Hepatocyte (in vitro differentiated cells): ENCODE results near the gene ERC2.

Source experiments
- EZH2 ChIP-seq: fragments of 200-600 bp; sonication (generic); IDR thresholded peaks from 2 replicates; pipeline ENCODE4 v1.6.1; 2016; ENCODE audit warnings: antibody characterized with exemption, mild to moderate bottlenecking, borderline replicate concordance
- EZH2phosphoT487 ChIP-seq: fragments of 200-600 bp; sonication (generic); IDR thresholded peaks from one replicate; pipeline ENCODE4 v1.6.1; 2018; ENCODE audit warnings: antibody characterized with exemption, mild to moderate bottlenecking, low read depth, moderate library complexity; ENCODE audit not compliant: unreplicated experiment, severe bottlenecking
- TF ChIP-seq, protein P1 (sequence below): fragments of 200-600 bp; sonication (generic); IDR thresholded peaks from 2 replicates; pipeline ENCODE4 v1.5.1; 2016; ENCODE audit warnings: antibody characterized with exemption, mild to moderate bottlenecking; ENCODE audit not compliant: poor library complexity

DNA sequence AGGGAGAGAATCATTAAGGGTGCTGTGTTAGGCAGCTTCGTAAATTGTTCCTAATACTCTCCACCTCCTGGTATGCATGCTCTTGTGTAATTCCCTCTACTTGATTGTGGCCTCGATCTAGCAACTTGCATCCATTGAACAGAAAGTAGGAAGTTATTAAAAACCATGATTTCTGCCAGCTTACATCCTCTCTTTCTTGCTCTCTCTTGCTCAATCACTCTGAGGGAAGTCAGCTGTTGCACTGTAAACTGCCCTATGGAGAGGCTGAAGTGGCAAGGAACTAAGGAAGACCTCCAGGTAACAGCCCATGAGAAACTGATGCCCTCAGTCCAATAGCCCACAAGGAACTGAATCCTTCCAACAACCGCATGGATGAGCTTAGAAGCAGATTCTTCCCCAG lies 92.6 kb downstream of the ERC2 start:
- TF ChIP-seq, protein P1, sequence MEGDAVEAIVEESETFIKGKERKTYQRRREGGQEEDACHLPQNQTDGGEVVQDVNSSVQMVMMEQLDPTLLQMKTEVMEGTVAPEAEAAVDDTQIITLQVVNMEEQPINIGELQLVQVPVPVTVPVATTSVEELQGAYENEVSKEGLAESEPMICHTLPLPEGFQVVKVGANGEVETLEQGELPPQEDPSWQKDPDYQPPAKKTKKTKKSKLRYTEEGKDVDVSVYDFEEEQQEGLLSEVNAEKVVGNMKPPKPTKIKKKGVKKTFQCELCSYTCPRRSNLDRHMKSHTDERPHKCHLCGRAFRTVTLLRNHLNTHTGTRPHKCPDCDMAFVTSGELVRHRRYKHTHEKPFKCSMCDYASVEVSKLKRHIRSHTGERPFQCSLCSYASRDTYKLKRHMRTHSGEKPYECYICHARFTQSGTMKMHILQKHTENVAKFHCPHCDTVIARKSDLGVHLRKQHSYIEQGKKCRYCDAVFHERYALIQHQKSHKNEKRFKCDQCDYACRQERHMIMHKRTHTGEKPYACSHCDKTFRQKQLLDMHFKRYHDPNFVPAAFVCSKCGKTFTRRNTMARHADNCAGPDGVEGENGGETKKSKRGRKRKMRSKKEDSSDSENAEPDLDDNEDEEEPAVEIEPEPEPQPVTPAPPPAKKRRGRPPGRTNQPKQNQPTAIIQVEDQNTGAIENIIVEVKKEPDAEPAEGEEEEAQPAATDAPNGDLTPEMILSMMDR = no peak
- TF ChIP-seq EZH2phosphoT487 (no peak), EZH2 (no peak)
